Neural cell (in vitro differentiated cells): Measurements from ENCODE around the gene CNOT2. TPM values are rescaled to one million over a fixed set of nuclear protein-coding genes. Genes with fewer than 3 reads are reported as not detected.

ENCODE experiments used
- H2AFZ ChIP-seq: fragments of 200-600, 300-800 bp; sonication (generic), shearing (Covaris generic); 2 replicates; pipeline ENCODE4 v1.6.0; 2014; ENCODE audit warnings: low read depth, mild to moderate bottlenecking, antibody characterized with exemption, low read length, moderate library complexity
- H3F3A ChIP-seq: fragments of 200-600 bp; shearing (Covaris generic); 2 replicates; pipeline ENCODE4 v1.6.1; 2016; ENCODE audit warnings: mild to moderate bottlenecking, moderate library complexity, mixed read lengths, antibody characterized with exemption, low read length; ENCODE audit not compliant: insufficient read depth, poor library complexity, severe bottlenecking
- H3K27ac ChIP-seq: fragments of 200-600, 300-800 bp; sonication (generic), shearing (Covaris generic); 2 replicates; pipeline ENCODE4 v1.5.1; 2014; ENCODE audit warnings: mild to moderate bottlenecking, low read length, moderate library complexity
- H3K27me3 ChIP-seq: fragments of 300-800, 200-600 bp; sonication (generic), shearing (Covaris generic); 2 replicates; pipeline ENCODE4 v1.6.0; 2014; ENCODE audit warnings: mild to moderate bottlenecking, low read depth, low read length, moderate library complexity; ENCODE audit not compliant: insufficient read depth
- H3K36me3 ChIP-seq: fragments of 300-800, 200-600 bp; sonication (generic), shearing (Covaris generic); 2 replicates; pipeline ENCODE4 v1.5.1; 2014; ENCODE audit warnings: mild to moderate bottlenecking, antibody characterized with exemption, low read length, moderate library complexity; ENCODE audit not compliant: insufficient read depth
- H3K4me2 ChIP-seq: fragments of 300-800, 200-600 bp; sonication (generic), shearing (Covaris generic); 2 replicates; pipeline ENCODE4 v1.6.0; 2014; ENCODE audit warnings: mild to moderate bottlenecking, low read length
- H3K4me3 ChIP-seq: fragments of 300-800, 200-600 bp; sonication (generic), shearing (Covaris generic); 2 replicates; pipeline ENCODE4 v1.5.1; 2014; ENCODE audit warnings: mild to moderate bottlenecking, low read length, moderate library complexity
- H3K79me2 ChIP-seq: fragments of 200-600 bp; shearing (Covaris generic); replicated peaks from 2 replicates; pipeline ENCODE4 v1.6.0; 2014; ENCODE audit warnings: mild to moderate bottlenecking, low read length, moderate library complexity; ENCODE audit not compliant: insufficient read depth
- H3K9ac ChIP-seq: fragments of 300-800, 200-600 bp; sonication (generic), shearing (Covaris generic); 2 replicates; pipeline ENCODE4 v1.6.1; 2016; ENCODE audit warnings: mild to moderate bottlenecking, low read length, mixed read lengths
- H3K9me2 ChIP-seq: fragments of 200-600 bp; shearing (Covaris generic); 2 replicates; pipeline ENCODE4 v1.6.1; 2016; ENCODE audit warnings: mild to moderate bottlenecking, low read length, mixed read lengths; ENCODE audit not compliant: insufficient read depth
- H3K9me3 ChIP-seq: fragments of 200-600, 300-800 bp; sonication (generic), shearing (Covaris generic); 2 replicates; pipeline ENCODE4 v1.6.1; 2016; ENCODE audit warnings: mild to moderate bottlenecking, mixed run types, low read length, moderate library complexity, mixed read lengths
- H4K20me1 ChIP-seq: fragments of 200-600 bp; shearing (Covaris generic); 2 replicates; pipeline ENCODE4 v1.6.1; 2016; ENCODE audit warnings: mild to moderate bottlenecking, mixed run types; ENCODE audit not compliant: insufficient read depth
- CTCF ChIP-seq: fragments of 450-650 bp; IDR thresholded peaks from 2 replicates; pipeline ENCODE4 v1.5.1; 2014; ENCODE audit warnings: antibody characterized with exemption, mild to moderate bottlenecking, moderate library complexity; ENCODE audit not compliant: poor library complexity, severe bottlenecking
- EP300 ChIP-seq: fragments of 450-650 bp; conservative IDR thresholded peaks from 2 replicates; pipeline ENCODE4 v1.6.1; 2014; ENCODE audit warnings: antibody characterized with exemption, mild to moderate bottlenecking, moderate library complexity; ENCODE audit not compliant: poor library complexity, severe bottlenecking
- EZH2 ChIP-seq: fragments of 200-600, 300-800 bp; shearing (Covaris generic), sonication (generic); IDR thresholded peaks from 2 replicates; pipeline ENCODE4 v1.6.1; 2014; ENCODE audit warnings: antibody characterized with exemption, low read length, borderline replicate concordance, mild to moderate bottlenecking; ENCODE audit not compliant: insufficient read depth, poor library complexity, severe bottlenecking
- MXI1 ChIP-seq: fragments of 450-650 bp; conservative IDR thresholded peaks from 2 replicates; pipeline ENCODE4 v1.6.1; 2014; ENCODE audit warnings: antibody characterized with exemption, mild to moderate bottlenecking; ENCODE audit not compliant: poor library complexity, severe bottlenecking
- POLR2AphosphoS5 ChIP-seq: IDR thresholded peaks from 2 replicates; pipeline ENCODE4 v1.6.1; 2012
- RAD21 ChIP-seq: fragments of 450-650 bp; conservative IDR thresholded peaks from 2 replicates; pipeline ENCODE4 v1.6.1; 2014; ENCODE audit warnings: antibody characterized with exemption, mild to moderate bottlenecking, moderate library complexity
- REST ChIP-seq: IDR thresholded peaks from 2 replicates; pipeline ENCODE4 v1.6.1; 2012; ENCODE audit warnings: borderline replicate concordance
- SMC3 ChIP-seq: fragments of 450-650 bp; conservative IDR thresholded peaks from 2 replicates; pipeline ENCODE4 v1.6.1; 2014; ENCODE audit warnings: antibody characterized with exemption, mild to moderate bottlenecking, moderate library complexity; ENCODE audit not compliant: poor library complexity
- TAF1 ChIP-seq: IDR thresholded peaks from 2 replicates; pipeline ENCODE4 v1.6.1; 2012; ENCODE audit warnings: low read depth
- polyA plus RNA-seq: library from polyadenylated mRNA; depleted of rRNA; stranded (reverse); fragments of >200 nt; gene quantifications from 2 replicates; pipeline ENCODE4 v1.2.3, GENCODE V29; 2014

The CNOT2 gene
- polyA plus RNA-seq, 1 donor from 2014 or later, result 158 TPM

- H3K36me3 ChIP-seq, result no peaks in the 10 kb centered on the region
- no peaks in the 10 kb centered on the region for H3K9me2 ChIP-seq
- H3K9me3 ChIP-seq, result no peaks in the 10 kb centered on the region
- H3K4me3 ChIP-seq, result peak within 1 kb of the TSS; percentile 93
- peaks cover 30% of the 10 kb centered on the region for H3K79me2 ChIP-seq
- H4K20me1 ChIP-seq, result no peaks in the 10 kb centered on the region
- H3K27ac ChIP-seq, result peak within 1 kb of the TSS; percentile 57
- H2AFZ ChIP-seq, result peak within 1 kb of the TSS; percentile 67
- H3K27me3 ChIP-seq, result peaks cover 15% of the 10 kb centered on the region
- no peaks in the 10 kb centered on the region for H3F3A ChIP-seq
- peak within 1 kb of the TSS; percentile 83 for H3K9ac ChIP-seq
- H3K4me2 ChIP-seq, result peak within 1 kb of the TSS; percentile 79
- TF ChIP-seq MXI1 (peak; percentile 87), POLR2AphosphoS5 (peak; percentile 59), EP300 (no peak)
Observed at GRCh38 chr12:70365648-70366518, 122.7 kb downstream of the CNOT2 start, which contains the start of gene KCNMB4. KCNMB4 (plus strand) TSS chr12:70366290; CDS start chr12:70366735, 445 bp downstream.

- peak overlapping the region; percentile 57 for H3K27ac ChIP-seq
- H3K27me3 ChIP-seq, result peaks cover 15% of the 10 kb centered on the region
- no peaks in the 10 kb centered on the region for H3F3A ChIP-seq
- no peaks in the 10 kb centered on the region for H3K9me2 ChIP-seq
- H3K4me3 ChIP-seq, result peak overlapping the region; percentile 93
- H3K36me3 ChIP-seq, result no peaks in the 10 kb centered on the region
- H3K79me2 ChIP-seq, result peaks cover 30% of the 10 kb centered on the region
- H3K9me3 ChIP-seq, result no peaks in the 10 kb centered on the region
- peak overlapping the region; percentile 36 for H2AFZ ChIP-seq
- peak; percentile 48 for TF ChIP-seq TAF1
- TF ChIP-seq EP300, result peak; percentile 26
- peak; percentile 59 for TF ChIP-seq POLR2AphosphoS5
- no peak for TF ChIP-seq EZH2
- TF ChIP-seq RAD21, result peak; percentile 49
- TF ChIP-seq REST, result peak; percentile 39
- TF ChIP-seq SMC3, result peak; percentile 49
- TF ChIP-seq CTCF, result peak; percentile 44
- TF ChIP-seq MXI1, result peak; percentile 82
- H3K4me2 ChIP-seq, result peak overlapping the region; percentile 79
- H4K20me1 ChIP-seq, result no peaks in the 10 kb centered on the region
- H3K9ac ChIP-seq, result peak overlapping the region; percentile 83
Observed at GRCh38 chr12:70366581-70367257, 123.5 kb downstream of the CNOT2 start.
